Spleen (tissue), 7 donors: ENCODE data around the gene CCL21.

Experiments used
- CTCF ChIP-seq, 11 experiments: fragments of 200-600 bp in 7 of 11; fragments of 450-650 bp in 4 of 11; sonication (generic) in 4 of 11; IDR thresholded peaks in 8 of 11; conservative IDR thresholded peaks in 3 of 11; 1 replicate in 7 of 11; 2 replicates in 4 of 11; pipeline versions ENCODE4 v1.4.0 to v1.8.0; 2016 to 2021; ENCODE audit warnings: antibody characterized with exemption in 11 of 11, inconsistent platforms in 4 of 11, mild to moderate bottlenecking in 1 of 11
- POLR2A ChIP-seq, 3 donors: fragments of 450-650 bp; IDR thresholded peaks; one replicate each; pipeline ENCODE4 v1.5.1; 2017; ENCODE audit warnings: antibody characterized with exemption in 3 of 3, mild to moderate bottlenecking in 1 of 3
- donor health status: DM: no; HTN: no; CAD: no; lungs with moderate emphysema.
- donor health status: DM: no; HTN: no; CAD: no.
- donor health status: DM: no; HTN: no; CAD: no.

- TF ChIP-seq CTCF (IDR thresholded peaks at IDR 0.05 in 8 of 11, conservative IDR thresholded peaks at IDR 0.05 in 3 of 11) (no peak), POLR2A (IDR thresholded peaks at IDR 0.05) (no peak)
Measured at GRCh38 chr9:34737677-34738260, 27.8 kb upstream of the CCL21 start.
